ENCODE data around the gene SCLY. TPM values are rescaled to one million over a fixed set of nuclear protein-coding genes. Genes with fewer than 3 reads are reported as not detected.

Gene SCLY
- total RNA-seq, 1 donor from 2014 or later, result 21.5 TPM

DNA sequence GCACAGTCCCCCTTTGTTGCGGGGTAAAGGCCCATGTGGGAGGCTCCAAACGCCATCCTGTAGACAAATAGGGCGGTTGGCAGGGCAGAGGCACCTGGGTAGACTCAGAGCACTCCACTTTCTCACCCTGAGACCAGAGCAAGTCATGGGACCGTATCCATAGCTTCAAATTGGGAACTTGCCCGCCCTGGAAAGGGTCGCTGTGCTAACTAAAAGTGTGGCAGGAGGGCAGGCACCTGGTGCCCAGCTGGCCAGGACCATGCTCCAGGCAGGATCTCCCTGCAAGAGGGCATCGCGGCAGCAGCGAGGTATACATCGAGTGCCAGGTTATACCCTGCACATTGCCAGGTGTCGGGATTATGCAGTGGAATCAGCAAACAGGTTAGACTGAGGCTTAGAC, 20.8 kb upstream of the SCLY start:
- H3K27me3 Mint-ChIP-seq (ENCODE audit: low read depth), result no peaks in the 10 kb centered on the region
- TF ChIP-seq, protein P1, sequence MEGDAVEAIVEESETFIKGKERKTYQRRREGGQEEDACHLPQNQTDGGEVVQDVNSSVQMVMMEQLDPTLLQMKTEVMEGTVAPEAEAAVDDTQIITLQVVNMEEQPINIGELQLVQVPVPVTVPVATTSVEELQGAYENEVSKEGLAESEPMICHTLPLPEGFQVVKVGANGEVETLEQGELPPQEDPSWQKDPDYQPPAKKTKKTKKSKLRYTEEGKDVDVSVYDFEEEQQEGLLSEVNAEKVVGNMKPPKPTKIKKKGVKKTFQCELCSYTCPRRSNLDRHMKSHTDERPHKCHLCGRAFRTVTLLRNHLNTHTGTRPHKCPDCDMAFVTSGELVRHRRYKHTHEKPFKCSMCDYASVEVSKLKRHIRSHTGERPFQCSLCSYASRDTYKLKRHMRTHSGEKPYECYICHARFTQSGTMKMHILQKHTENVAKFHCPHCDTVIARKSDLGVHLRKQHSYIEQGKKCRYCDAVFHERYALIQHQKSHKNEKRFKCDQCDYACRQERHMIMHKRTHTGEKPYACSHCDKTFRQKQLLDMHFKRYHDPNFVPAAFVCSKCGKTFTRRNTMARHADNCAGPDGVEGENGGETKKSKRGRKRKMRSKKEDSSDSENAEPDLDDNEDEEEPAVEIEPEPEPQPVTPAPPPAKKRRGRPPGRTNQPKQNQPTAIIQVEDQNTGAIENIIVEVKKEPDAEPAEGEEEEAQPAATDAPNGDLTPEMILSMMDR (IDR thresholded peaks at IDR 0.05; ENCODE audit: unreplicated experiment), result no peak
- H3K36me3 Mint-ChIP-seq, result peaks cover 32% of the 10 kb centered on the region
- no peak overlapping the region for H3K4me3 Mint-ChIP-seq
- peak in 1 of 2 experiments; percentile 17 for DNase-seq (ENCODE audit: low spot score in 2 of 2, unreplicated experiment in 2 of 2)
- H3K4me1 Mint-ChIP-seq, result no peaks in the 10 kb centered on the region
- no peak overlapping the region for H3K27ac Mint-ChIP-seq
- H3K9me3 Mint-ChIP-seq, result no peaks in the 10 kb centered on the region

DNA sequence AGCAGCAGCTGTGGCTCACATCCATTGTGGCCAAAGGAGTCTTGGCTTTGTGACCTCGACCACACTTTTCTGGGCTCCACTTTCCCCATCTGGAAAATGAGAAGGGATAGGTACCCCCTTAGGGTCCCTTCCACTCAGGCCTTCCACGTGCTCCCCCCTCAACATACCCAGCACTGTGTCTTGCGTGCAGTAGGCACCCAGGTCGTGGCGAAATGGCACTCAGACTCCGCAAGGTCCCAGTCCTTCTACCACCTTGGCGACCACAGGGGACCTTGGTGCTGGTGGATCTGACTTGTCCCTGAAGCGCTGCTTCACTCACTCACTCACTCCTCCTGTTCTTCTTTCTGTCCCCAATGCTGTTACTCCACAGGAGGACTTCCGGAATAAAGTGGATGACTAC, 19.9 kb upstream of the SCLY start:
- Mint-ChIP-seq H3K27ac (no peak overlapping the region), H3K27me3 (ENCODE audit: low read depth) (no peaks in the 10 kb centered on the region), H3K36me3 (peaks cover 31% of the 10 kb centered on the region), H3K4me3 (no peak overlapping the region), H3K4me1 (no peaks in the 10 kb centered on the region), H3K9me3 (no peaks in the 10 kb centered on the region)
- DNase-seq (ENCODE audit: low spot score in 2 of 2, unreplicated experiment in 2 of 2), result peak in 1 of 2 experiments; percentile 16
- TF ChIP-seq, protein P1 (IDR thresholded peaks at IDR 0.05; ENCODE audit: unreplicated experiment), result no peak

DNA sequence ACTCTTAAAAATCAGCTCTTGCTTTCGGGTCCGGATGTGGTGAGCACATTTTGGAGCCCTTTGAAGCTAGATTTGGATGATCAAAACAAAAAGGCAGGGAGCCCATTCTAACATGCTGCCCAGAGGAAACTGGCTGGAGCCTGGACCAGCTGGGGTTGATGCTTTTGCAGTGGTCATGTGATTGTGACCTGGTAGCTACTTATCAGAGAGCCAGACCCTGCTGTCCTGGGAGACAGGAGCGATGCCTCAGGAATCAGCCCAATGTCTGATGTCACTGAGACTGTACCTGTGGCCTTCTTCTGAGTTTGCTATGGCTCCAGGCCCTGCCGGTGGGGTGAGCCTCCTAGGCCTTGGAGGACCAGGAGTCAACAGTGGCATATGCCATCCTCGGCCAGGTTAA, 18.7 kb upstream of the SCLY start:
- H3K4me3 Mint-ChIP-seq, result no peak overlapping the region
- H3K36me3 Mint-ChIP-seq, result peaks cover 38% of the 10 kb centered on the region
- no peaks in the 10 kb centered on the region for H3K4me1 Mint-ChIP-seq
- no peaks in the 10 kb centered on the region for H3K27me3 Mint-ChIP-seq (ENCODE audit: low read depth)
- peaks cover 2% of the 10 kb centered on the region for H3K9me3 Mint-ChIP-seq
- no peak overlapping the region for H3K27ac Mint-ChIP-seq
- TF ChIP-seq, protein P1 (IDR thresholded peaks at IDR 0.05; ENCODE audit: unreplicated experiment), result no peak
- DNase-seq (ENCODE audit: low spot score in 2 of 2, unreplicated experiment in 2 of 2), result no peak

DNA sequence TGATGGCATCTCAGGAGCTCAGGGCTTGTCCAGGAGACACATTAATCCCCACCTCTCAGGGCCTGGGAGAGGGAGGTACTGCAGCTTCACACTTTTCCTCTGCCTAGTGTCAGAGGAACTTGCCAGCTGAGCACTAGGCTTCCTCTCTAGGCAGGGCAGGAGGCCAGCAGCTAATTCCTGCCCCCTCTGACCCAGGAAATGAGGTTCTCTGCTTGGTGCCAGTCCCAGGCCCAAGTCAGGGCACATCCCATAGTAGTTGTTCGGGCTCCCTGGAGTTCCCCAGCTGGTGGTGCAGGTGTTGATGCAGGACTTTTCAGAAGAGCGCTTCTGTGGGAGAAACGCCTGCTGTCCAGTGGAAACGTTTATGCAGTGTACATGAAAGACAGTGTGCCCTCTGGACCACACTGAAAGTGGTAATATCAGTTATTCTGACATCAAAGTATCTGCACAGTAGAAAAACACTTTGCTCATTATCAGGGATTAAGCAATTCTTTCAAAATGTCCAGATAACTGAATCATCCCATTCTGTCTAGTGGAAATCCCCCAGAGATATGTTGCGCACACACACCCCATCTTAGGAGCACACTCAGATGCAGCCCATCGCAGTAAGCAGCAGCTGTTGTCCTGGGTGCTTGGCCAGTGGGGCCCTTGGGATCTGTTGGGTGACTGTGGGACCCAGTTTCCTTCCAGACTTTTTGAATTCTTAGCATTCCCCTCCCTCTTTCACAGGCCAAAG, 17.8 kb upstream of the SCLY start:
- Mint-ChIP-seq H3K36me3 (peaks cover 40% of the 10 kb centered on the region), H3K4me1 (no peaks in the 10 kb centered on the region), H3K27ac (no peak overlapping the region), H3K4me3 (no peak overlapping the region), H3K27me3 (ENCODE audit: low read depth) (no peaks in the 10 kb centered on the region), H3K9me3 (peaks cover 10% of the 10 kb centered on the region)
- TF ChIP-seq, protein P1 (IDR thresholded peaks at IDR 0.05; ENCODE audit: unreplicated experiment), result no peak
- DNase-seq (ENCODE audit: low spot score in 2 of 2, unreplicated experiment in 2 of 2), result no peak

DNA sequence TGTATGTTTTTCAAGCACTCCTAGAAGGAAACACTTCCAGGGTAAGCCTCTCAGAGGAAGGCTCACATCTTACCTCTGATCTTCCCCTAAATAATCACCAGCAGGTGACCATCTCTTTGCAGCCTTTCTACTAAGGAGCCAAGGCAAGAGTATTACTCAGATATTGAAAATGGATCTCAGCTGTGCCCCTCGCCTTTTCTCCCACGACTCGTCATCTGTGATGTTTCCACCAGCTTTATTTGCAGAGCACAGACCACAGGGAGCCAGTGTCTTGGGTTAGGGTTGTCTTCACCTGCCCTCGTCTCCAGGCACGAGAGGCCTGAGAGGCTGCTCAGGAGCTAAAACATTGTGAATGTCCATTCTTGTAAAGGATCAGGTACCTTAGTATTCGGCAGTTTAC, 16.9 kb upstream of the SCLY start:
- Mint-ChIP-seq H3K4me3 (no peak overlapping the region), H3K36me3 (peaks cover 38% of the 10 kb centered on the region), H3K9me3 (peaks cover 17% of the 10 kb centered on the region), H3K27me3 (ENCODE audit: low read depth) (no peaks in the 10 kb centered on the region), H3K4me1 (no peaks in the 10 kb centered on the region), H3K27ac (no peak overlapping the region)
- TF ChIP-seq, protein P1 (IDR thresholded peaks at IDR 0.05; ENCODE audit: unreplicated experiment), result no peak
- no peak for DNase-seq (ENCODE audit: low spot score in 2 of 2, unreplicated experiment in 2 of 2)

Data from mesothelial cell of epicardium (in vitro differentiated cells).